Ishikawa (cell line): ENCODE measurements around the gene MT1B.
A peak's percentile ranks its signal among the peaks of the same experiment; 100 is the strongest.

Source experiments
- CEBPB ChIP-seq: IDR thresholded peaks from 2 replicates; pipeline ENCODE4 v1.6.1; 2012
- CREB1 ChIP-seq: IDR thresholded peaks from 2 replicates; pipeline ENCODE4 v1.6.1; 2012; ENCODE audit warnings: low read depth
- EGR1 ChIP-seq: IDR thresholded peaks from 2 replicates; pipeline ENCODE4 v1.6.1; 2012
- EP300 ChIP-seq: IDR thresholded peaks from 2 replicates; pipeline ENCODE4 v1.6.1; 2012; ENCODE audit warnings: borderline replicate concordance
- FOXM1 ChIP-seq: IDR thresholded peaks from 2 replicates; pipeline ENCODE4 v1.6.1; 2012; ENCODE audit warnings: low read depth, borderline replicate concordance
- MAX ChIP-seq: IDR thresholded peaks from 2 replicates; pipeline ENCODE4 v1.6.1; 2012
- NFIC ChIP-seq: IDR thresholded peaks from 2 replicates; pipeline ENCODE4 v1.6.1; 2012
- RAD21 ChIP-seq: IDR thresholded peaks from 2 replicates; pipeline ENCODE4 v1.6.1; 2012; ENCODE audit warnings: low read depth
- REST ChIP-seq: IDR thresholded peaks from 2 replicates; pipeline ENCODE4 v1.6.1; 2012; ENCODE audit warnings: low read depth, mild to moderate bottlenecking
- TAF1 ChIP-seq: IDR thresholded peaks from 2 replicates; pipeline ENCODE4 v1.6.1; 2012; ENCODE audit warnings: low read depth, mild to moderate bottlenecking
- TCF12 ChIP-seq: IDR thresholded peaks from 2 replicates; pipeline ENCODE4 v1.6.1; 2012; ENCODE audit warnings: low read depth
- TEAD4 ChIP-seq: IDR thresholded peaks from 2 replicates; pipeline ENCODE4 v1.6.1; 2012
- USF1 ChIP-seq: IDR thresholded peaks from 2 replicates; pipeline ENCODE4 v1.6.1; 2012
- YY1 ChIP-seq: IDR thresholded peaks from 2 replicates; pipeline ENCODE4 v1.6.1; 2012; ENCODE audit warnings: low read depth
- ZBTB7A ChIP-seq: IDR thresholded peaks from 2 replicates; pipeline ENCODE4 v1.6.1; 2012; ENCODE audit warnings: low read depth

Gene MT1B

GRCh38 chr16:56608876-56609462 lies 42.7 kb upstream of the MT1B start:
- no peak for TF ChIP-seq TAF1
- no peak for TF ChIP-seq ZBTB7A
- no peak for TF ChIP-seq EGR1
- no peak for TF ChIP-seq MAX
- TF ChIP-seq RAD21, result no peak
- no peak for TF ChIP-seq REST
- no peak for TF ChIP-seq NFIC
- no peak for TF ChIP-seq TEAD4
- TF ChIP-seq TCF12, result no peak
- no peak for TF ChIP-seq EP300
- no peak for TF ChIP-seq FOXM1
- no peak for TF ChIP-seq CEBPB
- TF ChIP-seq YY1, result no peak
- no peak for TF ChIP-seq CREB1
- TF ChIP-seq USF1, result no peak

GRCh38 chr16:56609463-56609921 lies 42.2 kb upstream of the MT1B start:
- 0 out of 2 replicates have a peak, but pooled peaks have one; percentile 2 for TF ChIP-seq CEBPB
- TF ChIP-seq MAX, result no peak

GRCh38 chr16:56610017-56610608 lies 41.6 kb upstream of the MT1B start:
- TF ChIP-seq CEBPB (no peak), USF1 (peak; percentile 18; the same call in 1 of the 2 replicates), RAD21 (no peak; the same call in 1 of the 2 replicates), TCF12 (peak; percentile 78), FOXM1 (peak; percentile 47; the same call in 1 of the 2 replicates), TEAD4 (peak; percentile 82), NFIC (peak; percentile 58), EP300 (peak; percentile 82), MAX (peak; percentile 97), YY1 (no peak), EGR1 (peak; percentile 94)

GRCh38 chr16:56610609-56611111 lies 41.0 kb upstream of the MT1B start:
- no peak for TF ChIP-seq TEAD4
- 0 out of 2 replicates have a peak, but pooled peaks have one; percentile 33 for TF ChIP-seq ZBTB7A
- no peak for TF ChIP-seq USF1
- TF ChIP-seq FOXM1, result no peak
- TF ChIP-seq CREB1, result no peak

- no peak for TF ChIP-seq USF1
- TF ChIP-seq TEAD4, result no peak
- no peak for TF ChIP-seq EP300
- no peak for TF ChIP-seq YY1
- TF ChIP-seq RAD21, result no peak
- TF ChIP-seq MAX, result no peak
- TF ChIP-seq EGR1, result no peak
- no peak for TF ChIP-seq FOXM1
- no peak for TF ChIP-seq ZBTB7A
Observed at GRCh38 chr16:56611281-56611833, 40.3 kb upstream of the MT1B start.

- TF ChIP-seq EGR1 (no peak), USF1 (peak; percentile 48; the same call in 1 of the 2 replicates)
Observed at GRCh38 chr16:56613706-56614105, 38.0 kb upstream of the MT1B start.
